Occipital lobe (tissue), 2 donors: ENCODE data around the gene LHPP. TPM values are rescaled to one million over a fixed set of nuclear protein-coding genes. Genes with fewer than 3 reads are reported as not detected.

Source experiments
- DNase-seq: peaks from one replicate; lab custom pipeline; 2025; lab: John Stamatoyannopoulos, UW
- total RNA-seq: library from RNA; depleted of rRNA; stranded (reverse); fragments of >200 nt; gene quantifications from one replicate; pipeline ENCODE4 v1.2.3, GENCODE V29; 2014

LHPP gene
- total RNA-seq, 1 donor from 2014 or later = 9.7 TPM

- no peak for DNase-seq
Measured at GRCh38 chr10:124640538-124641231, 179.1 kb downstream of the LHPP start.

- DNase-seq = peak; percentile 44
Measured at GRCh38 chr10:124641282-124642087, 179.9 kb downstream of the LHPP start.

- no peak for DNase-seq
Measured at GRCh38 chr10:124642088-124642710, 180.6 kb downstream of the LHPP start.

GRCh38 chr10:124643330-124644009 is 181.8 kb downstream of the LHPP start:
- no peak for DNase-seq

- no peak for DNase-seq
Measured at GRCh38 chr10:124644236-124644635, 182.6 kb downstream of the LHPP start.

- DNase-seq = no peak
Measured at GRCh38 chr10:124644771-124645415, 183.3 kb downstream of the LHPP start.

GRCh38 chr10:124645467-124646095 is 184.0 kb downstream of the LHPP start:
- no peak for DNase-seq

- DNase-seq = no peak
Measured at GRCh38 chr10:124646483-124647352, 185.1 kb downstream of the LHPP start.

GRCh38 chr10:124647421-124648130 is 186.0 kb downstream of the LHPP start:
- DNase-seq = no peak

GRCh38 chr10:124648131-124648475 is 186.5 kb downstream of the LHPP start:
- DNase-seq = no peak

GRCh38 chr10:124648738-124649137 is 187.1 kb downstream of the LHPP start:
- DNase-seq = peak; percentile 71

GRCh38 chr10:124649214-124649613 is 187.6 kb downstream of the LHPP start:
- peak; percentile 34 for DNase-seq

GRCh38 chr10:124650263-124650662 is 188.6 kb downstream of the LHPP start:
- DNase-seq = no peak

- no peak for DNase-seq
Measured at GRCh38 chr10:124650820-124651401, 189.3 kb downstream of the LHPP start.

- DNase-seq = no peak
Measured at GRCh38 chr10:124651402-124651891, 189.8 kb downstream of the LHPP start.

GRCh38 chr10:124652200-124652599 is 190.6 kb downstream of the LHPP start:
- DNase-seq = no peak

GRCh38 chr10:124652701-124653100 is 191.1 kb downstream of the LHPP start:
- no peak for DNase-seq

GRCh38 chr10:124653311-124653710 is 191.7 kb downstream of the LHPP start:
- DNase-seq = no peak
